Keratinocyte (primary cell): ENCODE measurements around the gene RNF19B. TPM values are rescaled to one million over a fixed set of nuclear protein-coding genes. Genes with fewer than 3 reads are reported as not detected.

Experiments
- DNase-seq: peaks from one replicate; pipeline ENCODE4 v3.0.0-alpha.2; 2011; ENCODE audit warnings: low read depth, missing footprints, low spot score
- FAIRE-seq: peaks from 2 replicates; lab custom pipeline; 2011; peaks lifted over from hg19 to GRCh38; lab: Jason Lieb, UNC
- H2AFZ ChIP-seq: 2 replicates; pipeline ENCODE4 v1.6.0; 2012; ENCODE audit warnings: low read length, control low read depth, inconsistent platforms; ENCODE audit not compliant: control insufficient read depth
- H3K27ac ChIP-seq: 2 replicates; pipeline ENCODE4 v1.5.1; 2011; ENCODE audit warnings: low read length; ENCODE audit not compliant: control insufficient read depth, insufficient read depth
- H3K27me3 ChIP-seq: 3 replicates; pipeline ENCODE4 v1.6.0; 2011; ENCODE audit warnings: low read length; ENCODE audit not compliant: control insufficient read depth, insufficient read depth; ENCODE audit errors: extremely low read depth
- H3K36me3 ChIP-seq, 2 experiments: 2 replicates in 1 of 2; 3 replicates in 1 of 2; pipeline ENCODE4 v1.5.1; 2011; ENCODE audit warnings: low read length in 2 of 2, mild to moderate bottlenecking in 1 of 2; ENCODE audit not compliant: control insufficient read depth in 2 of 2, insufficient read depth in 2 of 2; ENCODE audit errors: extremely low read depth in 1 of 2
- H3K4me1 ChIP-seq: 3 replicates; pipeline ENCODE4 v1.5.1; 2011; ENCODE audit warnings: low read length; ENCODE audit not compliant: control insufficient read depth, insufficient read depth; ENCODE audit errors: extremely low read depth
- H3K4me2 ChIP-seq: 3 replicates; pipeline ENCODE4 v1.6.0; 2011; ENCODE audit warnings: low read depth, low read length; ENCODE audit not compliant: control insufficient read depth, insufficient read depth; ENCODE audit errors: extremely low read depth
- H3K4me3 ChIP-seq, 3 experiments: fragments of 200-600 bp in 1 of 3; sonication (generic) in 1 of 3; 2 replicates in 2 of 3; 3 replicates in 1 of 3; pipeline ENCODE4 v1.5.1; 2011 to 2016; ENCODE audit warnings: low read length in 3 of 3, mild to moderate bottlenecking in 3 of 3, control low read depth in 2 of 3, inconsistent platforms in 1 of 3, low read depth in 1 of 3, mixed read lengths in 1 of 3, mixed run types in 1 of 3, moderate library complexity in 1 of 3; ENCODE audit not compliant: control insufficient read depth in 2 of 3, insufficient read depth in 2 of 3; ENCODE audit errors: extremely low read depth in 1 of 3
- H3K79me2 ChIP-seq: 2 replicates; pipeline ENCODE4 v1.6.0; 2012; ENCODE audit warnings: low read length; ENCODE audit not compliant: control insufficient read depth, insufficient read depth
- H3K9ac ChIP-seq: 3 replicates; pipeline ENCODE4 v1.6.0; 2011; ENCODE audit warnings: low read length; ENCODE audit not compliant: control insufficient read depth, insufficient read depth; ENCODE audit errors: extremely low read depth
- H3K9me1 ChIP-seq: 3 replicates; pipeline ENCODE4 v1.6.0; 2011; ENCODE audit warnings: low read length; ENCODE audit not compliant: control insufficient read depth, insufficient read depth; ENCODE audit errors: extremely low read depth
- H3K9me3 ChIP-seq: 2 replicates; pipeline ENCODE4 v1.5.1; 2012; ENCODE audit warnings: low read depth, low read length; ENCODE audit not compliant: control insufficient read depth
- H4K20me1 ChIP-seq: 3 replicates; pipeline ENCODE4 v1.6.0; 2011; ENCODE audit warnings: low read length; ENCODE audit not compliant: control insufficient read depth, insufficient read depth; ENCODE audit errors: extremely low read depth
- CTCF ChIP-seq, 3 experiments: IDR thresholded peaks in 1 of 3; conservative IDR thresholded peaks in 1 of 3; optimal IDR thresholded peaks in 1 of 3; 2 replicates in 2 of 3; 3 replicates in 1 of 3; pipeline versions ENCODE3 to v1.5.1; 2011; ENCODE audit warnings: low read length in 3 of 3, mild to moderate bottlenecking in 3 of 3, moderate library complexity in 2 of 3, control low read depth in 1 of 3, inconsistent platforms in 1 of 3; ENCODE audit not compliant: insufficient read depth in 2 of 3; ENCODE audit errors: extremely low read depth in 1 of 3
- EZH2 ChIP-seq: IDR thresholded peaks from one replicate; pipeline ENCODE4 v1.6.1; 2012; ENCODE audit warnings: inconsistent platforms, mild to moderate bottlenecking, low read length, moderate library complexity
- dilution Hi-C: fragments of 300-500 bp; cut with MboI; formaldehyde crosslinking; loops from one replicate; pipeline ENCODE4 v1.7.0; 2020; ENCODE audit warnings: low sequenced_read_pairs; ENCODE audit not compliant: extremely low pct_ligation_motif_present
- polyA plus RNA-seq, 5 experiments: library from polyadenylated mRNA; depleted of rRNA in 3 of 5; stranded (reverse) in 3 of 5; stranded (forward) in 1 of 5; unstranded in 1 of 5; fragments of >200 nt; gene quantifications; 1 replicate in 1 of 5; 2 replicates in 3 of 5; 3 replicates in 1 of 5; pipeline versions ENCODE4 v1.2.1 to v1.2.3, GENCODE V29; 2011 to 2012; ENCODE audit warnings: missing spikeins in 2 of 5, low read depth in 1 of 5, low replicate concordance in 1 of 5

RNF19B gene
- polyA plus RNA-seq, 1 donor (not counting 4 experiments of a cell fraction or from before 2014, with no cell fraction given): 33.5 TPM

GRCh38 chr1:32893198-32894018 lies 71.2 kb downstream of the RNF19B start:
- H3K4me1 ChIP-seq: peaks cover 28% of the 10 kb centered on the region

GRCh38 chr1:32892368-32893197 lies 72.0 kb downstream of the RNF19B start:
- Histone ChIP-seq H3K4me1 (peaks cover 21% of the 10 kb centered on the region), H3K79me2 (no peaks in the 10 kb centered on the region), H3K4me3 (peak overlapping the region in 2 of 3 experiments; percentile 39 to 46), H3K36me3 (peaks cover 2 to 19% of the 10 kb centered on the region in 2 experiments), H3K9ac (no peak overlapping the region), H3K9me1 (no peaks in the 10 kb centered on the region), H3K27ac (no peak overlapping the region), H3K9me3 (no peaks in the 10 kb centered on the region), H4K20me1 (no peaks in the 10 kb centered on the region), H3K27me3 (peaks cover 23% of the 10 kb centered on the region), H3K4me2 (peak overlapping the region; percentile 76), H2AFZ (no peak overlapping the region)
- TF ChIP-seq CTCF (optimal IDR thresholded peaks at IDR 0.05 in 1 of 3, IDR thresholded peaks at IDR 0.05 in 1 of 3, conservative IDR thresholded peaks at IDR 0.05 in 1 of 3; ENCODE audit: extremely low read depth in 1 of 3, insufficient read depth in 2 of 3, low read length in 3 of 3) (peak in 2 of 3 experiments; percentile 41 to 66), EZH2 (peak; percentile 40)
- dilution Hi-C loops: no loop called here
- DNase-seq (no peak), FAIRE-seq (no peak)

More at GRCh38 chr1:32893198-32894018, 71.2 kb downstream of the RNF19B start:
- Histone ChIP-seq H4K20me1 (no peaks in the 10 kb centered on the region), H3K79me2 (no peaks in the 10 kb centered on the region), H3K9ac (no peak overlapping the region), H3K27me3 (peaks cover 15% of the 10 kb centered on the region), H3K27ac (no peak overlapping the region), H3K4me2 (peak overlapping the region; percentile 76), H3K9me1 (no peaks in the 10 kb centered on the region), H3K4me3 (peak overlapping the region; percentile 2 to 39 (median 13)), H3K9me3 (no peaks in the 10 kb centered on the region), H3K36me3 (peaks cover 2 to 19% of the 10 kb centered on the region in 2 experiments), H2AFZ (no peak overlapping the region)
- peak in 1 of 3 experiments; percentile 19 for TF ChIP-seq CTCF (optimal IDR thresholded peaks at IDR 0.05 in 1 of 3, IDR thresholded peaks at IDR 0.05 in 1 of 3, conservative IDR thresholded peaks at IDR 0.05 in 1 of 3; ENCODE audit: extremely low read depth in 1 of 3, insufficient read depth in 2 of 3, low read length in 3 of 3)
- TF ChIP-seq EZH2: no peak
- DNase-seq (no peak), FAIRE-seq (no peak)
- dilution Hi-C loops: no loop called here
